ENCODE data around the gene PDIK1L. TPM values are rescaled to one million over a fixed set of nuclear protein-coding genes. Genes with fewer than 3 reads are reported as not detected.
A peak's percentile ranks its signal among the peaks of the same experiment; 100 is the strongest.

The PDIK1L gene
- total and polyA plus RNA-seq, 9 of the 15 experiments (the other 6 are each of a cell fraction or from before 2014, with no cell fraction given) = 12.8 to 30.2 (median 21.5) TPM

GRCh38 chr1:26132834-26133167, 21.2 kb downstream of the PDIK1L start (continued):
- TF ChIP-seq ZNF143 (CRISPR knock-in tag; IDR thresholded peaks at IDR 0.05) = 0 out of 2 replicates have a peak, but pooled peaks have one; percentile 27
- peak; percentile 35; the same call in 1 of the 2 replicates for TF ChIP-seq USF1 (CRISPR knock-in tag; IDR thresholded peaks at IDR 0.05)
- TF ChIP-seq C11orf30 (IDR thresholded peaks at IDR 0.05; ENCODE audit: low read depth) = no peak
- TF ChIP-seq MAX (CRISPR knock-in tag; IDR thresholded peaks at IDR 0.05) = peak; percentile 24
- TF ChIP-seq JUN (IDR thresholded peaks at IDR 0.05; ENCODE audit: borderline replicate concordance, low read depth, low read length) = no peak
- TF ChIP-seq JUN (CRISPR knock-in tag; IDR thresholded peaks at IDR 0.05; ENCODE audit: borderline replicate concordance) = 0 out of 2 replicates have a peak, but pooled peaks have one; percentile 55
- no peak for TF ChIP-seq BRF2 (IDR thresholded peaks at IDR 0.05; ENCODE audit: borderline replicate concordance, insufficient read depth, insufficient read length)
- TF ChIP-seq CEBPG (CRISPR knock-in tag; IDR thresholded peaks at IDR 0.05) = 0 out of 2 replicates have a peak, but pooled peaks have one; percentile 22
- no peak for TF ChIP-seq CEBPG (tag; conservative IDR thresholded peaks at IDR 0.05 in 1 of 2, IDR thresholded peaks at IDR 0.05 in 1 of 2)
- 0 out of 2 replicates have a peak, but pooled peaks have one; percentile 37 for TF ChIP-seq ZBTB33 (CRISPR knock-in tag; IDR thresholded peaks at IDR 0.05)
